Measurements from ENCODE around the gene ESPNL. TPM values are rescaled to one million over a fixed set of nuclear protein-coding genes. Genes with fewer than 3 reads are reported as not detected.

Gene ESPNL
- total RNA-seq, 1 donor from 2014 or later: 0.69 TPM

GRCh38 chr2:238171575-238172187 is 71.5 kb downstream of the ESPNL start:
- DNase-seq: no peak

GRCh38 chr2:238172439-238172838 is 72.3 kb downstream of the ESPNL start:
- no peak for DNase-seq

- DNase-seq: no peak
These were observed 73.6 kb downstream of the ESPNL start for GRCh38 chr2:238173692-238174091.

- DNase-seq: no peak
These were observed 74.2 kb downstream of the ESPNL start for GRCh38 chr2:238174291-238174690.

- DNase-seq: no peak
These were observed 74.6 kb downstream of the ESPNL start for GRCh38 chr2:238174701-238175100.

GRCh38 chr2:238176613-238177012 is 76.5 kb downstream of the ESPNL start:
- DNase-seq: no peak

GRCh38 chr2:238180554-238180953 is 80.4 kb downstream of the ESPNL start:
- no peak for DNase-seq

GRCh38 chr2:238182362-238182761 is 82.2 kb downstream of the ESPNL start:
- DNase-seq: no peak

Other genes starting within 250 kb of the ESPNL start
- gene RAMP1, start 240.7 kb upstream of the ESPNL start, total RNA-seq: 12.5 TPM
- gene UBE2F, start 133.3 kb upstream of the ESPNL start, total RNA-seq: 18.8 TPM
- gene SCLY, start 39.3 kb upstream of the ESPNL start, total RNA-seq: 8.7 TPM
- 3.3 TPM for gene KLHL30, start 38.3 kb downstream of the ESPNL start, total RNA-seq
- gene ERFE, start 58.6 kb downstream of the ESPNL start, total RNA-seq: 0.30 TPM
- 38.4 TPM for gene ILKAP, start 103.4 kb downstream of the ESPNL start, total RNA-seq
- 1.8 TPM for gene HES6, start 139.7 kb downstream of the ESPNL start, total RNA-seq
- 14.0 TPM for gene PER2, start 188.3 kb downstream of the ESPNL start, total RNA-seq
- 9.4 TPM for gene TRAF3IP1, start 220.2 kb downstream of the ESPNL start, total RNA-seq

Data from skin of body (tissue), 2 donors.